B cell (primary cell): ENCODE data around the gene PNMA6A. TPM values are rescaled to one million over a fixed set of nuclear protein-coding genes. Genes with fewer than 3 reads are reported as not detected.

ENCODE experiments used
- ATAC-seq: fragments of 200-7000 bp; cut with Tn5 transposase; one replicate; pipeline ENCODE4 v1.10.0; 2021; ENCODE audit warnings: low read depth, mild to moderate bottlenecking, moderate number of reproducible peaks, moderate library complexity
- CTCF ChIA-PET: fragments of 350-600 bp; sonication (Branson Sonifier 250); formaldehyde crosslinking; loops from one replicate; lab custom pipeline; 2021; ENCODE audit warnings: antibody characterized with exemption, inconsistent platforms; lab: Charles Lee
- POLR2A ChIA-PET: fragments of 350-600 bp; sonication (Branson Sonifier 250); formaldehyde crosslinking; loops from one replicate; lab custom pipeline; 2021; ENCODE audit warnings: antibody characterized with exemption; lab: Charles Lee
- DNase-seq: peaks from one replicate; pipeline ENCODE4 v3.0.0; 2013
- H2AFZ ChIP-seq: 2 replicates; pipeline ENCODE4 v1.6.1; 2012; ENCODE audit warnings: mild to moderate bottlenecking, low read depth, low read length; ENCODE audit not compliant: insufficient read depth, poor library complexity, severe bottlenecking
- H3K27ac ChIP-seq, 2 donors: 1 replicate in 1 of 2; 2 replicates in 1 of 2; pipeline ENCODE4 v1.5.1; 2012 to 2013; ENCODE audit warnings: low read length in 2 of 2, mild to moderate bottlenecking in 2 of 2, moderate library complexity in 1 of 2
- H3K27me3 ChIP-seq, 4 experiments: fragments of 200-600 bp in 1 of 4; sonication (generic) in 1 of 4; replicated peaks in 1 of 4; 1 replicate in 2 of 4; 2 replicates in 2 of 4; pipeline versions ENCODE4 v1.6.1 to v1.7.0; 2013 to 2016; ENCODE audit warnings: low read length in 3 of 4, mild to moderate bottlenecking in 2 of 4, mixed read lengths in 1 of 4, moderate library complexity in 1 of 4; ENCODE audit not compliant: insufficient read depth in 4 of 4, control insufficient read depth in 3 of 4; ENCODE audit errors: control extremely low read depth in 1 of 4
- H3K36me3 ChIP-seq, 2 experiments: replicated peaks in 1 of 2; 1 replicate in 1 of 2; 2 replicates in 1 of 2; pipeline versions ENCODE4 v1.6.1 to v1.7.1; 2013; ENCODE audit warnings: low read length in 1 of 2; ENCODE audit not compliant: insufficient read depth in 2 of 2, control insufficient read depth in 1 of 2; ENCODE audit errors: control extremely low read depth in 1 of 2, extremely low read depth in 1 of 2
- H3K4me1 ChIP-seq, 2 donors: fragments of 200-600 bp in 1 of 2; sonication (generic) in 1 of 2; 1 replicate in 1 of 2; 2 replicates in 1 of 2; pipeline versions ENCODE4 v1.5.1 to v1.6.1; 2013 to 2017; ENCODE audit warnings: low read length in 2 of 2; ENCODE audit not compliant: control insufficient read depth in 2 of 2, insufficient read depth in 2 of 2
- H3K4me2 ChIP-seq: replicated peaks from 2 replicates; pipeline ENCODE3; 2012; ENCODE audit warnings: mild to moderate bottlenecking, low read depth, low read length; ENCODE audit not compliant: poor library complexity, severe bottlenecking
- H3K4me3 ChIP-seq, 5 experiments: fragments of 200-600 bp in 1 of 5; sonication (generic) in 1 of 5; 1 replicate in 3 of 5; 2 replicates in 2 of 5; pipeline versions ENCODE4 v1.5.1 to v1.7.0; 2011 to 2016; ENCODE audit warnings: low read length in 4 of 5, mild to moderate bottlenecking in 4 of 5, low read depth in 2 of 5, control low read depth in 1 of 5, moderate library complexity in 1 of 5; ENCODE audit not compliant: insufficient read depth in 1 of 5; ENCODE audit errors: control extremely low read depth in 1 of 5, extremely low read depth in 1 of 5
- H3K79me2 ChIP-seq: fragments of 200-600 bp; sonication (generic); one replicate; pipeline ENCODE4 v1.6.0; 2016; ENCODE audit warnings: low read length; ENCODE audit not compliant: control insufficient read depth, insufficient read depth
- H3K9ac ChIP-seq: fragments of 200-600 bp; sonication (generic); 2 replicates; pipeline ENCODE4 v1.6.1; 2017; ENCODE audit warnings: mild to moderate bottlenecking, low read length, moderate library complexity
- H3K9me3 ChIP-seq, 3 donors: one replicate each; pipeline versions ENCODE4 v1.6.1 to v1.7.1; 2013; ENCODE audit warnings: low read length in 2 of 3; ENCODE audit not compliant: control insufficient read depth in 2 of 3, insufficient read depth in 1 of 3; ENCODE audit errors: control extremely low read depth in 1 of 3
- H4K20me1 ChIP-seq: 2 replicates; pipeline ENCODE4 v1.6.0; 2012; ENCODE audit warnings: mild to moderate bottlenecking, low read length; ENCODE audit not compliant: insufficient read depth, control insufficient read depth, poor library complexity, severe bottlenecking
- H3K27ac Mint-ChIP-seq: one replicate; pipeline ENCODE4 v1.8.0; 2021; ENCODE audit warnings: mixed read lengths
- H3K27me3 Mint-ChIP-seq: one replicate; pipeline ENCODE4 v1.8.0; 2021; ENCODE audit warnings: mixed read lengths
- H3K4me1 Mint-ChIP-seq: one replicate; pipeline ENCODE4 v1.8.0; 2021; ENCODE audit warnings: mixed read lengths
- H3K4me3 Mint-ChIP-seq: one replicate; pipeline ENCODE4 v1.8.0; 2021; ENCODE audit warnings: mixed read lengths
- H3K9me3 Mint-ChIP-seq: one replicate; pipeline ENCODE4 v1.8.0; 2022; ENCODE audit warnings: mixed read lengths; ENCODE audit not compliant: insufficient read depth
- EZH2 ChIP-seq: IDR thresholded peaks from 2 replicates; pipeline ENCODE4 v1.6.1; 2012; ENCODE audit warnings: borderline replicate concordance, low read depth, mild to moderate bottlenecking, moderate library complexity, low read length; ENCODE audit not compliant: insufficient read depth, poor library complexity, severe bottlenecking
- WGBS: methylation state at CpG from one replicate; pipeline ENCODE4 v1.1.5; 2013; ENCODE audit warnings: missing lambda C conversion rate; ENCODE audit not compliant: insufficient coverage; 5-methylcytosine and 5-hydroxymethylcytosine counted together
- intact Hi-C: fragments of 100-400 bp; cut with micrococcal nuclease; formaldehyde crosslinking; loops from one replicate; pipeline ENCODE4 v1.10.0; 2022
- polyA plus RNA-seq: library from polyadenylated mRNA; depleted of rRNA; stranded (reverse); fragments of >200 nt; gene quantifications from 2 replicates; pipeline ENCODE4 v1.2.3, GENCODE V29; 2012
- total RNA-seq, 2 donors: library from RNA; stranded (reverse); fragments of 120-200 nt in 1 of 2; gene quantifications; 1 replicate in 1 of 2; 2 replicates in 1 of 2; pipeline versions ENCODE4 v1.2.3 to v1.2.4, GENCODE V29; 2013 to 2022
- TF ChIP-seq, protein P1 (sequence below): fragments of 200-600 bp; IDR thresholded peaks from one replicate; pipeline ENCODE4 v1.8.0; 2022; ENCODE audit warnings: antibody characterized with exemption, mild to moderate bottlenecking

PNMA6A gene
- total and polyA plus RNA-seq, 2 donors (not counting 1 experiment from before 2014, with no cell fraction given): 0.12 to 0.20 TPM

DNA sequence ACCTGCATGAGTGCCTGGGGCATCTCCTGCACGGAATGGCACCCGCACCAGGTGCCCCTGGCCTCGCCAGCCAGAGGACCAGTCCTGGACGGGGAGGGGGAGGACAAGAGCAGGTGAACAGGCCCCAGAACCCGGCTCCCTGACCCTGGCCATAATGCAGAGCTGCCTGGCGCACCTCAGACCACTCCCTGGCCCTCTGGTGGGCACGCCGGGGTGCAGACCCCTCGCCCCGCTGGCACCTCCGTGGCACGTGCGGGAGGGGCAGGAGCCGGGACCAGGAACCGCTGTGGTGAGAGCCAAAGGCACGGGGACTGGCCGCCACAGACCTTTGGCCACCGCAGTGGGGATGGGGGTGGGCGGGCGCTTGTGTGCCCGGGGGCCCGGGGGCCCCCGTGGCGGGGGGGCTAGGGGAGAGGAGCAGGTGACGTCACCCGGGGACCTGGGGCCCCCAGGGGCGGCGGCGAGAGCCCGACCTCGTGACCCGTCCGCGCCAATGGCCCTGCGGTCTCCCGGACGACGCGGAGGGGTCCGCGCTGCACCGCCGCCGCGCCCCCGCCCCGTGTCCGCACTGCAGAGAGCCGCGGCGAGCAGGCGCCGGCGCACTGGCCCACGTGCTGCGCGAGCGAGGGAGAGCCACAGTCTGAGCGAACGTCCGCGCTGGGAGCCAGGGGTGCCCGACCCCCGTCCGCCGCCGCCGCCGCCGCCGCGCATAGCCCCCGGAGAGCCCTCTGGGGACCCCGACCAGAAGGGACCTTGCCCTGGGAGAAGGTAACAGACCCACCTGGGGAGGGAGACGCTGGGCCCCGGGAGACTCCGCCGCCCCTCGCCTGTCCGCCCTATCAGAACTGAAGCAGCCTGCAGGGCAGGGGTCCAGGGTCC is 16.1 kb upstream of the PNMA6A start, which contains the start of gene PNMA3:
TSS of gene PNMA3 (plus strand) at position 600 of the 879 bp plus-strand sequence. CDS start 586 bp downstream, outside the sequence.
- Histone ChIP-seq H3K27me3 (peaks cover 0 to 5% (median 0%) of the 10 kb centered on the region in 4 experiments), H3K4me2 (peak within 1 kb of the TSS; percentile 51), H3K36me3 (no peaks in the 10 kb centered on the region), H2AFZ (no peak within 1 kb of the TSS), H3K9me3 (no peaks in the 10 kb centered on the region), H3K27ac (no peak within 1 kb of the TSS), H3K4me3 (no peak within 1 kb of the TSS), H3K9ac (no peak within 1 kb of the TSS), H4K20me1 (no peaks in the 10 kb centered on the region), H3K4me1 (peaks cover 0 to 4% of the 10 kb centered on the region in 2 donors), H3K79me2 (no peaks in the 10 kb centered on the region)
- ChIA-PET CTCF (no interaction called here), POLR2A (no interaction called here)
- no peaks in the 10 kb centered on the region for H3K4me1 Mint-ChIP-seq
- peak within 1 kb of the TSS; percentile 52 for H3K4me3 Mint-ChIP-seq
- ATAC-seq (peak; percentile 31), DNase-seq (peak; percentile 8)
- intact Hi-C loops: no loop called here
- WGBS: 6% methylated on average over 50 of the region's 80 CpGs
- H3K27ac Mint-ChIP-seq: no peak within 1 kb of the TSS
- TF ChIP-seq, protein P1, sequence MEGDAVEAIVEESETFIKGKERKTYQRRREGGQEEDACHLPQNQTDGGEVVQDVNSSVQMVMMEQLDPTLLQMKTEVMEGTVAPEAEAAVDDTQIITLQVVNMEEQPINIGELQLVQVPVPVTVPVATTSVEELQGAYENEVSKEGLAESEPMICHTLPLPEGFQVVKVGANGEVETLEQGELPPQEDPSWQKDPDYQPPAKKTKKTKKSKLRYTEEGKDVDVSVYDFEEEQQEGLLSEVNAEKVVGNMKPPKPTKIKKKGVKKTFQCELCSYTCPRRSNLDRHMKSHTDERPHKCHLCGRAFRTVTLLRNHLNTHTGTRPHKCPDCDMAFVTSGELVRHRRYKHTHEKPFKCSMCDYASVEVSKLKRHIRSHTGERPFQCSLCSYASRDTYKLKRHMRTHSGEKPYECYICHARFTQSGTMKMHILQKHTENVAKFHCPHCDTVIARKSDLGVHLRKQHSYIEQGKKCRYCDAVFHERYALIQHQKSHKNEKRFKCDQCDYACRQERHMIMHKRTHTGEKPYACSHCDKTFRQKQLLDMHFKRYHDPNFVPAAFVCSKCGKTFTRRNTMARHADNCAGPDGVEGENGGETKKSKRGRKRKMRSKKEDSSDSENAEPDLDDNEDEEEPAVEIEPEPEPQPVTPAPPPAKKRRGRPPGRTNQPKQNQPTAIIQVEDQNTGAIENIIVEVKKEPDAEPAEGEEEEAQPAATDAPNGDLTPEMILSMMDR: no peak
- no peak for TF ChIP-seq EZH2
- no peaks in the 10 kb centered on the region for H3K9me3 Mint-ChIP-seq
- H3K27me3 Mint-ChIP-seq: peaks cover 3% of the 10 kb centered on the region

DNA sequence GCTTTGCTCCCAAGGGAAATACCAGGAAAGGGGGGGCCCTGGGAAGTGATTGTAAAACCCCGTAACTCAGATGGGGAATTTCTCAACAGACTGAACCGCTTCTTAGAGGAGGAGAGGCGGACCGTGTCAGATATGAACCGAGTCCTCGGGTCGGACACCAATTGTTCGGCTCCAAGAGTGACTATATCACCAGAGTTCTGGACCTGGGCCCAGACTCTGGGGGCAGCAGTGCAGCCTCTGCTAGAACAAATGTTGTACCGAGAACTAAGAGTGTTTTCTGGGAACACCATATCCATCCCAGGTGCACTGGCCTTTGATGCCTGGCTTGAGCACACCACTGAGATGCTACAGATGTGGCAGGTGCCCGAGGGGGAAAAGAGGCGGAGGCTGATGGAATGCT is 15.0 kb upstream of the PNMA6A start:
- H3K4me1 ChIP-seq: peaks cover 0 to 4% of the 10 kb centered on the region in 2 donors
- H3K4me2 ChIP-seq: no peak overlapping the region
- no peaks in the 10 kb centered on the region for H3K9me3 ChIP-seq
- no peaks in the 10 kb centered on the region for H3K79me2 ChIP-seq
- H3K4me1 Mint-ChIP-seq: no peaks in the 10 kb centered on the region
- H3K9me3 Mint-ChIP-seq: no peaks in the 10 kb centered on the region
- H3K27ac Mint-ChIP-seq: no peak overlapping the region
- CTCF ChIA-PET: no interaction called here
- POLR2A ChIA-PET: no interaction called here
- intact Hi-C loops: no loop called here
- TF ChIP-seq, protein P1: no peak
- no peak for TF ChIP-seq EZH2
- H3K27me3 Mint-ChIP-seq: peaks cover 3% of the 10 kb centered on the region
- H3K36me3 ChIP-seq: no peaks in the 10 kb centered on the region
- no peak overlapping the region for H3K27ac ChIP-seq
- DNase-seq (no peak), ATAC-seq (no peak)
- no peak overlapping the region for H3K9ac ChIP-seq
- no peak overlapping the region for H2AFZ ChIP-seq
- peaks cover 0 to 5% (median 0%) of the 10 kb centered on the region in 4 experiments for H3K27me3 ChIP-seq
- H3K4me3 ChIP-seq: no peak overlapping the region
- no peaks in the 10 kb centered on the region for H4K20me1 ChIP-seq
- H3K4me3 Mint-ChIP-seq: peak overlapping the region; percentile 52
- WGBS: 91% methylated on average over 8 of the region's 11 CpGs
